Head of caudate nucleus (tissue), 42 donors: ENCODE data around the gene WBP1.
"Not testable (repeated sequence)": the region's sequence is repeated elsewhere in the genome, so short reads cannot be mapped to it uniquely, and the experiment has no call there.

Experiments used
- DNase-seq, 42 donors: peaks; one replicate each; pipeline versions ENCODE4 v3.0.0 to v3.0.0-alpha.2; 2020 to 2021; ENCODE audit warnings: mixed read lengths in 7 of 42
- intact Hi-C: fragments of 100-400 bp; cut with DNase I; formaldehyde crosslinking; loops from one replicate; pipeline ENCODE4 v1.15.0; 2022

WBP1 gene

GRCh38 chr2:74458132-74458937 is at the start of gene WBP1:
WBP1 (plus strand) TSS chr2:74458438; CDS start chr2:74458603, 165 bp downstream.
- intact Hi-C loops, result no loop called here
- peak; percentile 98 to 100 (median 100) for DNase-seq

- DNase-seq, result peak in 2 of 42 donors; percentile 38 to 47
- intact Hi-C loops, result no loop called here
Observed at GRCh38 chr2:74413001-74413698, 45.1 kb upstream of the WBP1 start.

DNA sequence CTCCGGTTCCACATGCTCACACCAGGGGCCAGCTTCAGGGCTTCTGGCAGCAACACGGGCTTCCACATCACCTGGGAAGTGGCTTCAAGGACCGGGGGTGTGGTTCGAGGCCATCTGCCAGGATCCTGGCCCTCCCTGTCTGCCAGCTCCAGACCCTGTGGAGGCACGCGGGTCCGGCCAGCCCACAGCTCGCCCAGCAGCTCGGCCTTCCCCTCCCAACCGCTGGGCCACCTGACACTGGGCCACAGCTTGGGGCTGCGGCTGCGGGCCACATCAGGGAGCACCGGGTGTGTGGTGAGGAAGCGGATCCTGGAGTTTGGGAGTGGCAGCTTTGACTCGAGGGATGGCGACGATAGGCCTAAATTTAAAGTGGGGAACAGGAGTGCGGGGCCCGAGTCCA is 43.8 kb upstream of the WBP1 start:
- intact Hi-C loops, result no loop called here
- no peak for DNase-seq

GRCh38 chr2:74414881-74415761 is 43.1 kb upstream of the WBP1 start:
- intact Hi-C loops, result no loop called here
- peak in 40 of 42 donors; percentile 56 to 87 (median 74) for DNase-seq

GRCh38 chr2:74415762-74416395 is 42.4 kb upstream of the WBP1 start:
- intact Hi-C loops, result no loop called here
- peak in 1 of 42 donors; percentile 14 for DNase-seq

- DNase-seq, result peak in 2 of 42 donors; percentile 16 to 36
- intact Hi-C loops, result no loop called here
Observed at GRCh38 chr2:74416778-74417177, 41.5 kb upstream of the WBP1 start.

DNA sequence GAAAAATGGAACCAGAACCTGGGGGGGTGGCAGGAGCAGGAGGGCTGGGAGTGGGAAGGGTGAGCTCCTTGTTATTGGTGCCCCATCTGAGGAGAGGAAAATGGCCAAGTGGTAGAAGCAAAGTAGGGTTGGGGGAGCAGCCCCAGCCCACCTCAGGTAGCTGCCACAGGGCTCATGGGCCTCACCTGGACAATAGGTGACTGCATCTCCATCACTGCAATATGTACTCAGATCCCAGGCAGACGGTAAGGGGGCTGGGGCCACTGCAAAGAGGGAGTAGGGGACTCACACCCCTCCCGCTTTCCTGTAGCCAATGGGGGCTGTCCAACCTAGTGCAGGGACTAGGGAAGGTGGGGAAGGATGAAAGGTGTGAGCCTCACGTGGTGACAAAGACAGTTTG is 41.0 kb upstream of the WBP1 start:
- intact Hi-C loops, result no loop called here
- peak in 1 of 42 donors; percentile 13 for DNase-seq

DNA sequence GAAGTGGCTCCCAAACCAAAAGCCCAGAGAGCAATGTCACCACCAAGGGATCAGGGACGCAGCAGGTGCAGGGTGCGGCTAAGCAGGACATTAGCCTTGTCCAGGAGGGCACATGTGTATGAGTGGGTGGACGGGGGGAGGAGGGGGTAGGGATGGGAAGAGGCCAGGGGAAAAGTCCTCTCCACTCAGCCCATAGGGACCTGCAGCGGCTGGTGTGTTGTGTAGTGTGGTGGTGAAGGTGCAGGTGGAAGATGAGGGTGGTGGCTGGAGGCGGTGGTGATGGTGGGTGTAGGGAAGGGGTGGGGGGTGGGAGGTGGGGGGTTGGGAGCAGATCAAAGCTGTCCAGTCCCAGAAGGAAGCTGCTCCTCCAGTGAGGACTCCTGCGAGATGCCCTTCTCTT is 40.5 kb upstream of the WBP1 start:
- DNase-seq, result peak in 1 of 42 donors; percentile 8
- intact Hi-C loops, result no loop called here

DNA sequence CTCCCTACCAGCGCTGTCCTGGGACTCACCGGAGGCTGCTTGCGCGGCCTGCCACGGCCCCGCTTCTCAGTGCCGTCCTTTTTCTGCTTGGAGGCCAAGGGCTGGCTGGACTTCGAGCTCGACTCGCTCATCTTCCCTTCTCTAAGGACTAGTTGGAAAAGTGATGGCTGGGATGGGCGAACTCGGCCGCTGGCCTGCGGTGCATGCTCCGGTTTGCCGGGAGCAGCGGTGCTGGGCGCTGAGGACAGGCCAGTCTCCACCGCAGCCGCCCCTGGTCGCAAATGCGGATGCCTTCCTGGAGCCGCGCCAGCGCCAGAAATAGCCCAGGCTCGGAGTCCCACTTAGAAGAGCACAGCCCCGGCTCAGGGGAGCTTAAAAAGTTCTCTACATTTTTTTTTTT is 39.9 kb upstream of the WBP1 start:
- DNase-seq, result peak in 1 of 42 donors; percentile 18
- intact Hi-C loops, result no loop called here

GRCh38 chr2:74419345-74419744 is 38.9 kb upstream of the WBP1 start:
- DNase-seq, result no peak
- intact Hi-C loops, result no loop called here

DNA sequence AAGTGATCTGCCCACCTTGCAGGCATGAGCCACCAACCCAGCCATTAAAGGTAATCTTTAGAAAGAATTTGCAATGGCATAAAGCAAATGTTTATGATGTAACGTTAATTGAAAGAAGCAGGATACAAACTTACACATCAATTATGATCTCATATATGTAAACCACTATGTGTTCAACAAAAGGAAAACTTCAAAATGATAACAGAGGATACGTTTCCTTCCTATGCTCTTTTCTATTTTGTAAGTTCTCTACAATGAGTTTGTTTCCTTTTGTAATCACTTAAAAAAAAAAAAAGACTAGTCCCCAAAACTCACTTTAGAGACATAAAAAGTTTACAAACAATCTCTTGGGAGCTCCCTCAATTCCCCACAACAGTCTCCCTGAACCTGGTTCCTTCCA is 38.2 kb upstream of the WBP1 start:
- intact Hi-C loops, result no loop called here
- no peak for DNase-seq

- peak in 4 of 42 donors; percentile 7 to 43 (median 22) for DNase-seq
- intact Hi-C loops, result not testable (repeated sequence)
Observed at GRCh38 chr2:74420443-74421103, 37.7 kb upstream of the WBP1 start.

DNA sequence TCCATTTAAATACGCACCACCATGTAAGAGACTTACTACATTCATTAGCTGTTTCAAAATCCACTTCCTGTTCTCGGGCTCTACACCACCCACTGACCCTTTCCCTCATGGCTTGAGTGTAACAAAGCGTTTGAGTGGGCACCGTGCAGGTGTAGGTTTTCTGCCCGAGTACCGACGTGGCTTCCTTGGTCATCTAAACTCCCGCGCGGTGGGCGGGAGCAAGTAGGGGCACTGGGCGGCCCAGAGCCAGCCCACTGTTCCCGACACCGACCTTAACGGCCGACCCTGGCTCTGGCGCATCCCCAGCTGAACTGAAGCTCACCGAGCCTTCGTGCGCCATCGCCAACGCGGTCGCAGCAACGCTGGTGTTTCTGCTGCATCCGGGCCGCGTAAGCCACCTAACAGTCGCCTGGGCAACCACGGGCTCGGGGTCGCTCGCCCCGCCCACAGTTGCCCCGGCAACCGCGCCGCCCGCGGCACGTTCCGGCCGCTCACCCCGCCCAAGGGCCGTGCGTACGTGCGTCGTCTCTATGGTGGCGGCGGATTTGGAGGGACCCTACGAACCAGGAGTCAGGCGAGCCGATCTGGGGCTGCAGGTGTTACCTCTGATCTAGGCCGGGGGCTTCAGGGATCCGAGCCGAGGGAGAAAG is 36.9 kb upstream of the WBP1 start, which contains the start of the genes C2orf81 and WDR54:
TSS of gene C2orf81 (minus strand) at position 399 of the 650 bp plus-strand sequence. CDS start at position 340, 59 bp downstream.
TSS of gene WDR54 (plus strand) at position 510 of the 650 bp plus-strand sequence. CDS start 424 bp downstream, outside the sequence.
- intact Hi-C loops, result no loop called here
- peak; percentile 72 to 96 (median 90) for DNase-seq

DNA sequence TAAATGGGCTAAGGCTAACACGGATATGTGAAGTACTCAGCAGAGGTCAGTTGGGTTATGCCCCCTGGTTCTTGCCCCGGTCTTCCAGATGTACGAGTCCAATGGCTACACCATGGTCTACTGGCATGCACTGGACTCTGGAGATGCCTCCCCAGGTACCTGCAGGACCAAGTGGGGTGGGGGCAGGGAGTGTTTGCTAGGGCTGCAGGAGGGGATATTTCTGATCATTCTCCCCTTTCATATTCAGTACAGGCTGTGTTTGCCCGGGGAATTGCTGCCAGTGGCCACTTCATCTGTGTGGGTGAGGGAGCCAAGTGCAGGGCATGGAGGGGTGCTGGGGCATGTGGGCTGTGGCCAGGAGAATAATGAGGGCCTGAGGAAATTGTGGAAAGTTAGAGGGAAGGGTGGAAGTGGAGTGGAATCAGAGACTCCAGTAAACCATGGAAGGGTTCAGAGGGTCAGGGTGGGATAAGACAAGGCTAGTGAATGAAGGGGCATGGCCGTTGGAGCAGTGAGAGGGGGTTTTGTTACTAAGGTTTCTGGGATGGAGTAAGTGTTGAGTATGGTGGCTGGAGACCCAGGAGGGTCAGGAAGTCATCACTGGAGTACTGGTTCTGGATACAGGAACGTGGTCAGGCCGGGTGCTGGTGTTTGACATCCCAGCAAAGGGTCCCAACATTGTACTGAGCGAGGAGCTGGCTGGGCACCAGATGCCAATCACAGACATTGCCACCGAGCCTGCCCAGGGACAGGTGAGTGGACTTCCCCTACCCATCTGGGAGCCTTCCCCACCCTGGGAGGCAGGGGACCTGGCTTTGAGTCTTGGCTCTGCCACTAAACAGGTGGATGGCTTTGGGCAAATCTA is 34.8 kb upstream of the WBP1 start:
- intact Hi-C loops, result no loop called here
- DNase-seq, result peak in 3 of 42 donors; percentile 9 to 28 (median 12)

DNA sequence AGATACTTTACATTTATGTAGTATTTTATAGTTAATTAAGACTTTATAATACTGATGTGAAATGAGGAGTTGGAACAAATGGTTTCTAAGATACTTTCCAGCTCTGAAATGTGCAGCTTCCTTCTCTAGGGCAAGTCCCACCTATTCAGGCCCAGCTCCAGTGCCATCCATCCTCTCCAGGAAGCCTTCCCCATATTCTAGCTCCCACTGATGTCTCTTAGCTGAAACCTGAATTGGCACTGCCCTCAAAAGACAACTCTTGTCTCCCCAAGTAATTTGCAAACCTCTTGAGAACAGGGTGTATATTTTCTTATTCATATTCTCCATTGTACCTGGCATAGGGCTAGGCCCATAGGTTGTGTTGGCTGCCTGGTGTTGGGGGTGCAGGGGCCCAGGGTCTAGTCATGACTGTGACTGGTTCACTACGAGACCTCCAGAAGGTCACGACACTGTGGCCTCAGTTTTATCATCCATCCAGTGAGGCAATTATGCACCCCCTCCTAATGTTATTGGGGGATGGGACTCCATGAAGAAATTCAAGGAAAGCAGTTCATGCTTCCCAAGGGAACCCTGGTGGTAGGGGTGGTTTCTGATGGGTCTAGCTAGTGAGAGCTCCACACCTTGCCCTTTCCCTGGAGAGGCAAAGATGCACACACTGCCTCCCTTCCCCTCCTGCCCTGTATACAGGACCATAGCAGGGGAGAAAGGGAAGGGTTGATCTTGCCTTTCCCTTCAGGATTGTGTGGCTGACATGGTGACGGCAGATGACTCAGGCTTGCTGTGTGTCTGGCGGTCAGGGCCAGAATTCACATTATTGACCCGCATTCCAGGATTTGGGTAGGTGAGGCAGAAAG is 33.9 kb upstream of the WBP1 start:
- intact Hi-C loops, result no loop called here
- DNase-seq, result no peak

- DNase-seq, result peak in 2 of 42 donors; percentile 5 to 21
- intact Hi-C loops, result no loop called here
Observed at GRCh38 chr2:74424995-74425406, 33.2 kb upstream of the WBP1 start.
